Measurements from ENCODE around the gene PTMS. TPM values are rescaled to one million over a fixed set of nuclear protein-coding genes. Genes with fewer than 3 reads are reported as not detected.

The PTMS gene
- total and polyA plus RNA-seq, 2 donors from 2014 or later: 269 to 590 TPM

DNA sequence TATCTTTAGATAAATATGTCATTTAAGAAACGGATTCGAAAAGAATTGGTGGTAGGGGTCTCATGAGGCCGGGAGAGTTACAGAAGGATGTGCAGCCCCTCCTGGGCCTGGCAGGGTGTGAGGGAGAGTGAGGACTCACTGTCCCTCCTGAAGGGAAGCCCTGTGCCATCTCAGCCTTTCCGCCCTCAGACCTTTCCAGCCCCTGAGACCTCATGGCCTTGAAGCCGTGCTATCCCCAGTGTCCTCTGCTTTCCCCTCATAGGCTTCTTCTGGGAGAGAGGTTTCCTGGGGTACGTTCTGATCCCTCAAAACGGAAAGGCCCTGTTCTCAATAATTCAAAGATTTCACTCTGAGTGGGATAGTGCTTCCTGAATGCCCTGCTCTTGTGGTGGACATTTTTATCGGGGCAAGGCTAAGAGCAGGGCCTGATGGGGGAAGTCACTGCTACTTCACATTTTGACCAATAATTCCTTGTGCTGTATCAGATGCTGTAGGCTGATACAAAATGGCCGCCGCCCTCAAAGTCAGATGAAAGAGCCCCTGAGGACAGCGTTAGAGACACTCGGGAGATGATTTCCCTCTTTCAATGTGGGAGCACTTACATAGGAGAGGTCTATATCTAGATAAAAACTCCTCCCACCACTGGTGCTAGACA lies 24.5 kb downstream of the PTMS start:
- Histone ChIP-seq H3K27me3 (ENCODE audit: control insufficient read depth, insufficient read depth, low read length) (no peaks in the 10 kb centered on the region), H3K9me3 (ENCODE audit: control insufficient read depth in 2 of 3, insufficient read depth in 1 of 3, low read length in 3 of 3) (no peaks in the 10 kb centered on the region), H3K27ac (ENCODE audit: low read depth in 2 of 2, low read length in 2 of 2) (no peak overlapping the region), H3K4me3 (ENCODE audit: low read length in 3 of 3) (peak overlapping the region in 1 of 3 donors; percentile 28), H3K36me3 (ENCODE audit: control insufficient read depth in 2 of 3, insufficient read depth in 3 of 3, low read length in 3 of 3) (no peaks in the 10 kb centered on the region), H3K4me1 (ENCODE audit: control insufficient read depth in 2 of 3, insufficient read depth in 2 of 3, low read depth in 1 of 3, low read length in 3 of 3) (peaks cover 0 to 4% (median 0%) of the 10 kb centered on the region in 3 donors), H3K9ac (ENCODE audit: low read length in 3 of 3) (no peak overlapping the region)
- intact Hi-C loops (cut with DNase I): no loop called here
- DNase-seq: no peak
- FAIRE-seq: no peak
- TF ChIP-seq, protein P1, sequence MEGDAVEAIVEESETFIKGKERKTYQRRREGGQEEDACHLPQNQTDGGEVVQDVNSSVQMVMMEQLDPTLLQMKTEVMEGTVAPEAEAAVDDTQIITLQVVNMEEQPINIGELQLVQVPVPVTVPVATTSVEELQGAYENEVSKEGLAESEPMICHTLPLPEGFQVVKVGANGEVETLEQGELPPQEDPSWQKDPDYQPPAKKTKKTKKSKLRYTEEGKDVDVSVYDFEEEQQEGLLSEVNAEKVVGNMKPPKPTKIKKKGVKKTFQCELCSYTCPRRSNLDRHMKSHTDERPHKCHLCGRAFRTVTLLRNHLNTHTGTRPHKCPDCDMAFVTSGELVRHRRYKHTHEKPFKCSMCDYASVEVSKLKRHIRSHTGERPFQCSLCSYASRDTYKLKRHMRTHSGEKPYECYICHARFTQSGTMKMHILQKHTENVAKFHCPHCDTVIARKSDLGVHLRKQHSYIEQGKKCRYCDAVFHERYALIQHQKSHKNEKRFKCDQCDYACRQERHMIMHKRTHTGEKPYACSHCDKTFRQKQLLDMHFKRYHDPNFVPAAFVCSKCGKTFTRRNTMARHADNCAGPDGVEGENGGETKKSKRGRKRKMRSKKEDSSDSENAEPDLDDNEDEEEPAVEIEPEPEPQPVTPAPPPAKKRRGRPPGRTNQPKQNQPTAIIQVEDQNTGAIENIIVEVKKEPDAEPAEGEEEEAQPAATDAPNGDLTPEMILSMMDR (IDR thresholded peaks at IDR 0.05; ENCODE audit: borderline replicate concordance, extremely low read depth, insufficient read depth): no peak

DNA sequence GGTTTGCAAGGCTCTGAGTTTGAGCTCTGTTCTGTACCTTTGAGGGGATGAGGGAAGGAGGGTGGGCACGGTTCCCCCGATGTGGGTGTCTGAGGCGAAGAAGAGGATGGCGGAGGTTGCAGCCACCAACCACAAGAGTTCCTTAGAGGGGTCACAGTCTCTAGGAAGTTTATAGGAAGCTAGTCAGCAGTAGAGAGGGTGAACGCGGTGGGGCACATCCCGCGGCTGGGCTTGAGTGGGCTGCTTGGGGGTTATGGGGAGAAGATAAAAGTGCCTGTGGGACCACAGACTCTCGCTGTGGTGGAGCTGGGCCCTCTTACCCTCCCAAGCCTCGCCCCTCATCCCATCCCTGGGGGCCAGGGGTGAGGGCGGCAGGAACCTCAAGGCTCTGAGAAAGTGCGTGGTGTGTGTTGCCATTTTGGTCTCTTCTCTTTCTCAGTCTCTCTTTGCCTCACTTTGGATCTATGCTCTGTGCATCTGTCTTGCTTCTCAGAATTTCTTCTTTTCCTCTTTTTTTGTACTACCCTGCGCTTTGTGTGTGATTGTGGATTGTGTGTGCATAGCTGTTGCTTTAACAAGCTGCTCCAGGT lies 25.9 kb downstream of the PTMS start:
- Histone ChIP-seq H3K27me3 (ENCODE audit: control insufficient read depth, insufficient read depth, low read length) (no peaks in the 10 kb centered on the region), H3K27ac (ENCODE audit: low read depth in 2 of 2, low read length in 2 of 2) (no peak overlapping the region), H3K9ac (ENCODE audit: low read length in 3 of 3) (no peak overlapping the region), H3K36me3 (ENCODE audit: control insufficient read depth in 2 of 3, insufficient read depth in 3 of 3, low read length in 3 of 3) (no peaks in the 10 kb centered on the region), H3K9me3 (ENCODE audit: control insufficient read depth in 2 of 3, insufficient read depth in 1 of 3, low read length in 3 of 3) (no peaks in the 10 kb centered on the region), H3K4me1 (ENCODE audit: control insufficient read depth in 2 of 3, insufficient read depth in 2 of 3, low read depth in 1 of 3, low read length in 3 of 3) (peaks cover 0 to 4% (median 0%) of the 10 kb centered on the region in 3 donors), H3K4me3 (ENCODE audit: low read length in 3 of 3) (peak overlapping the region in 1 of 3 donors; percentile 30)
- peak in 1 of 5 donors; percentile 40 for DNase-seq
- intact Hi-C loops (cut with DNase I): no loop called here
- no peak for FAIRE-seq
- TF ChIP-seq, protein P1 (IDR thresholded peaks at IDR 0.05; ENCODE audit: borderline replicate concordance, extremely low read depth, insufficient read depth): no peak

- intact Hi-C loops (cut with DNase I): no loop called here
- Histone ChIP-seq H3K27me3 (ENCODE audit: control insufficient read depth, insufficient read depth, low read length) (no peaks in the 10 kb centered on the region), H3K9ac (ENCODE audit: low read length in 3 of 3) (no peak overlapping the region), H3K36me3 (ENCODE audit: control insufficient read depth in 2 of 3, insufficient read depth in 3 of 3, low read length in 3 of 3) (no peaks in the 10 kb centered on the region), H3K4me1 (ENCODE audit: control insufficient read depth in 2 of 3, insufficient read depth in 2 of 3, low read depth in 1 of 3, low read length in 3 of 3) (peaks cover 0 to 4% (median 0%) of the 10 kb centered on the region in 3 donors), H3K4me3 (ENCODE audit: low read length in 3 of 3) (peak overlapping the region in 1 of 3 donors; percentile 30), H3K27ac (ENCODE audit: low read depth in 2 of 2, low read length in 2 of 2) (no peak overlapping the region), H3K9me3 (ENCODE audit: control insufficient read depth in 2 of 3, insufficient read depth in 1 of 3, low read length in 3 of 3) (no peaks in the 10 kb centered on the region)
- TF ChIP-seq, protein P1 (IDR thresholded peaks at IDR 0.05; ENCODE audit: borderline replicate concordance, extremely low read depth, insufficient read depth): no peak
- DNase-seq (peak in 4 of 5 donors; percentile 65 to 82 (median 68)), FAIRE-seq (no peak)
These were observed 26.5 kb downstream of the PTMS start for GRCh38 chr12:6792522-6793201.

Measured in kidney (tissue), 14 donors.